Motor neuron (in vitro differentiated cells): ENCODE data around the gene ZNHIT1. TPM values are rescaled to one million over a fixed set of nuclear protein-coding genes. Genes with fewer than 3 reads are reported as not detected.

ENCODE experiments used
- ATAC-seq, 8 experiments: fragments of 200-7000 bp; cut with Tn5 transposase; replicated peaks in 6 of 8; 2 replicates each; pipeline ENCODE4 v1.8.0; 2021; ENCODE audit warnings: mild to moderate bottlenecking in 8 of 8, moderate library complexity in 8 of 8
- H3K27ac ChIP-seq, 2 donors: fragments of 250-450 bp; sonication (Bioruptor Pico); 2 replicates each; pipeline ENCODE4 v1.9.0; 2021; ENCODE audit warnings: antibody characterized with exemption in 2 of 2, mild to moderate bottlenecking in 2 of 2, moderate library complexity in 1 of 2
- H3K4me1 ChIP-seq, 2 donors: fragments of 250-450 bp; sonication (Bioruptor Pico); replicated peaks in 1 of 2; 2 replicates each; pipeline ENCODE4 v1.6.1; 2021; ENCODE audit warnings: antibody characterized with exemption in 2 of 2, mild to moderate bottlenecking in 2 of 2, moderate library complexity in 1 of 2
- H3K4me3 ChIP-seq, 5 donors: fragments of 250-450 bp; sonication (Bioruptor Pico); 2 replicates each; pipeline ENCODE4 v1.9.0; 2021; ENCODE audit warnings: antibody characterized with exemption in 5 of 5, mild to moderate bottlenecking in 5 of 5, moderate library complexity in 4 of 5
- WGBS, 10 experiments: fragments of 450-650 bp; shearing (Covaris generic); methylation state at CpG; one replicate each; pipeline ENCODE4 v1.0.0; 2022; 5-methylcytosine and 5-hydroxymethylcytosine counted together
- in situ Hi-C, 9 experiments: fragments of 400-800 bp; cut with MboI; loops; one replicate each; pipeline ENCODE4 v1.15.0; 2021; ENCODE audit warnings: low sequenced_read_pairs in 9 of 9, low pct_unique_long_range_greater_than_20kb in 2 of 9; ENCODE audit not compliant: unreplicated experiment in 9 of 9
- total RNA-seq, 8 experiments: library from RNA; unstranded; fragments of 300-600 nt; gene quantifications; 2 replicates each; pipeline versions ENCODE4 v1.2.3 to v1.2.4, GENCODE V29; 2022

Gene ZNHIT1
- 100 to 1,000 TPM in 4 of 8 experiments, 10 to 100 TPM in 4; 73.6 to 132 (median 97.9) TPM for total RNA-seq

- Histone ChIP-seq H3K4me3 (peak within 1 kb of the TSS; percentile 53 to 81 (median 58)), H3K4me1 (peaks cover 12 to 15% of the 10 kb centered on the region in 2 donors), H3K27ac (peak within 1 kb of the TSS; percentile 79 to 85)
- WGBS, 10 experiments, result 0 to 3% (median 0%) methylated on average over 2 to 14 of the region's 57 CpGs; no CpG with 5 or more reads in 3 of the 10 experiments
- in situ Hi-C loops, result no loop called here
- peak; percentile 77 to 96 (median 94) for ATAC-seq
Observed at GRCh38 chr7:101217388-101218235, at the start of gene ZNHIT1, which contains the start of gene PLOD3. Gene ZNHIT1, plus strand, starts transcription at chr7:101218165. Its CDS starts 31 bp downstream, at chr7:101218196. Gene PLOD3, minus strand, starts transcription at chr7:101217581. Its CDS starts 307 bp downstream, at chr7:101217274.

GRCh38 chr7:101168412-101169049, 49.4 kb upstream of the ZNHIT1 start:
- peak overlapping the region in 1 of 2 donors; percentile 66 for H3K27ac ChIP-seq
- 0 to 21% (median 0%) methylated on average over 1 to 4 of the region's 6 CpGs; no CpG with 5 or more reads in 5 of the 10 experiments for WGBS, 10 experiments
- peaks cover 45 to 49% of the 10 kb centered on the region in 2 donors for H3K4me1 ChIP-seq
- peak overlapping the region; percentile 27 to 85 (median 47) for H3K4me3 ChIP-seq
- ATAC-seq, result no peak
- in situ Hi-C loops, result no loop called here

- peaks cover 49 to 51% of the 10 kb centered on the region in 2 donors for H3K4me1 ChIP-seq
- WGBS, 10 experiments, result 0 to 9% (median 2%) methylated on average over 1 to 11 of the region's 18 CpGs; no CpG with 5 or more reads in 7 of the 10 experiments
- peak in 1 of 8 experiments; percentile 1 for ATAC-seq
- in situ Hi-C loops, result no loop called here
- peak overlapping the region in 1 of 2 donors; percentile 66 for H3K27ac ChIP-seq
- H3K4me3 ChIP-seq, result peak overlapping the region; percentile 27 to 85 (median 47)
Observed at GRCh38 chr7:101169110-101169837, 48.7 kb upstream of the ZNHIT1 start.

- peak; percentile 6 to 59 (median 13) for ATAC-seq
- in situ Hi-C loops, result no loop called here
- H3K4me1 ChIP-seq, result peaks cover 49 to 51% of the 10 kb centered on the region in 2 donors
- H3K27ac ChIP-seq, result peak overlapping the region in 1 of 2 donors; percentile 66
- peak overlapping the region; percentile 27 to 85 (median 47) for H3K4me3 ChIP-seq
- 0 to 2% (median 0%) methylated on average over 1 to 15 of the region's 33 CpGs; no CpG with 5 or more reads in 5 of the 10 experiments for WGBS, 10 experiments
Observed at GRCh38 chr7:101169838-101170551, 48.0 kb upstream of the ZNHIT1 start.

- Histone ChIP-seq H3K4me3 (peak overlapping the region in 1 of 5 donors; percentile 28), H3K4me1 (peaks cover 47 to 51% of the 10 kb centered on the region in 2 donors), H3K27ac (no peak overlapping the region)
- in situ Hi-C loops, result no loop called here
- WGBS, 10 experiments, result 0 to 33% (median 3%) methylated on average over 1 to 11 of the region's 17 CpGs; no CpG with 5 or more reads in 1 of the 10 experiments
- no peak for ATAC-seq
Observed at GRCh38 chr7:101170617-101171441, 47.1 kb upstream of the ZNHIT1 start.

- Histone ChIP-seq H3K4me3 (peak overlapping the region in 2 of 5 donors; percentile 19 to 28), H3K4me1 (peaks cover 43 to 48% of the 10 kb centered on the region in 2 donors), H3K27ac (no peak overlapping the region)
- ATAC-seq, result no peak
- WGBS, 10 experiments, result 0 to 4% (median 0%) methylated on average over 2 to 11 of the region's 13 CpGs; no CpG with 5 or more reads in 4 of the 10 experiments
- in situ Hi-C loops, result no loop called here
Observed at GRCh38 chr7:101171442-101171837, 46.5 kb upstream of the ZNHIT1 start.

GRCh38 chr7:101172005-101172853, 45.7 kb upstream of the ZNHIT1 start:
- ATAC-seq, result peak in 5 of 8 experiments; percentile 16 to 51 (median 36)
- peaks cover 38 to 46% of the 10 kb centered on the region in 2 donors for H3K4me1 ChIP-seq
- no peak overlapping the region for H3K27ac ChIP-seq
- H3K4me3 ChIP-seq, result peak overlapping the region; percentile 4 to 28 (median 19)
- in situ Hi-C loops, result no loop called here
- WGBS, 10 experiments, result 0 to 7% (median 0%) methylated on average over 1 to 27 of the region's 79 CpGs; no CpG with 5 or more reads in 6 of the 10 experiments

GRCh38 chr7:101172854-101173751, 44.9 kb upstream of the ZNHIT1 start:
- Histone ChIP-seq H3K27ac (no peak overlapping the region), H3K4me3 (peak overlapping the region in 4 of 5 donors; percentile 4 to 28 (median 20)), H3K4me1 (peaks cover 34 to 37% of the 10 kb centered on the region in 2 donors)
- in situ Hi-C loops, result no loop called here
- peak; percentile 3 to 78 (median 15) for ATAC-seq
- 0 to 80% (median 6%) methylated on average over 1 to 15 of the region's 53 CpGs; no CpG with 5 or more reads in 5 of the 10 experiments for whole genome bisulfite sequencing, 10 experiments

- peaks cover 34% of the 10 kb centered on the region in 2 donors for H3K4me1 ChIP-seq
- no peak overlapping the region for H3K27ac ChIP-seq
- peak in 3 of 8 experiments; percentile 10 to 60 (median 11) for ATAC-seq
- peak overlapping the region in 2 of 5 donors; percentile 19 to 28 for H3K4me3 ChIP-seq
- in situ Hi-C loops, result no loop called here
- WGBS, 10 experiments, result 20 to 33% (median 26%) methylated on average over 2 to 9 of the region's 16 CpGs; no CpG with 5 or more reads in 6 of the 10 experiments
Observed at GRCh38 chr7:101173752-101174244, 44.2 kb upstream of the ZNHIT1 start.
